Activated T-helper 1 cell treated with anti-CD3 and anti-CD28 coated beads, Interleukin-12 subunit alpha, Interleukin-12 subunit beta, Interleukin-2, Interleukin-4 antibody, amounts not matched to agents 30 ng/mL and 10 ng/mL and 1 ng/mL, durations not matched to agents 14 hours and 24 hours and 36 hours (primary cell): ENCODE data around the gene MAML2. TPM values are rescaled to one million over a fixed set of nuclear protein-coding genes. Genes with fewer than 3 reads are reported as not detected.
A peak's percentile ranks its signal among the peaks of the same experiment; 100 is the strongest.

Experiments
- DNase-seq: peaks from one replicate; pipeline ENCODE4 v3.0.0; 2021; ENCODE audit warnings: low spot score
- H3K27ac Mint-ChIP-seq: one replicate; pipeline ENCODE4 v1.8.0; 2021; ENCODE audit warnings: mild to moderate bottlenecking, mixed read lengths
- H3K27me3 Mint-ChIP-seq: one replicate; pipeline ENCODE4 v1.8.0; 2022; ENCODE audit warnings: mild to moderate bottlenecking, moderate library complexity, mixed read lengths; ENCODE audit not compliant: insufficient read depth
- H3K36me3 Mint-ChIP-seq: one replicate; pipeline ENCODE4 v1.8.0; 2021; ENCODE audit warnings: low read depth, mixed read lengths
- H3K4me1 Mint-ChIP-seq: one replicate; pipeline ENCODE4 v1.8.0; 2021; ENCODE audit warnings: low read depth, mixed read lengths
- H3K4me3 Mint-ChIP-seq: one replicate; pipeline ENCODE4 v1.8.0; 2021; ENCODE audit warnings: mild to moderate bottlenecking, moderate library complexity, mixed read lengths
- H3K9me3 Mint-ChIP-seq: one replicate; pipeline ENCODE4 v1.8.0; 2021; ENCODE audit warnings: mixed read lengths
- intact Hi-C: fragments of 100-400 bp; cut with micrococcal nuclease; formaldehyde crosslinking; loops from one replicate; pipeline ENCODE4 v1.15.1; 2024
- total RNA-seq: library from RNA; stranded (reverse); gene quantifications from 2 replicates; pipeline ENCODE4 v1.2.3, GENCODE V29; 2022

MAML2 gene
- total RNA-seq, 1 donor from 2014 or later, result 10.0 TPM

GRCh38 chr11:96246718-96247552, 96.1 kb downstream of the MAML2 start:
- peaks cover 64% of the 10 kb centered on the region for H3K4me1 Mint-ChIP-seq
- peak overlapping the region; percentile 57 for H3K4me3 Mint-ChIP-seq

GRCh38 chr11:96242971-96243647, 99.9 kb downstream of the MAML2 start:
- peak overlapping the region; percentile 79 for H3K4me3 Mint-ChIP-seq
- intact Hi-C loops, result loop anchor here (1.0 to 10.0 kb wide), 12 partner anchors 11 to 1158 kb away; partner anchors contain the start of genes CCDC82, ENDOD1, FAM76B and MAML2
- H3K27me3 Mint-ChIP-seq, result no peaks in the 10 kb centered on the region
- DNase-seq, result peak; percentile 78
- peaks cover 46% of the 10 kb centered on the region for H3K4me1 Mint-ChIP-seq
- peaks cover 2% of the 10 kb centered on the region for H3K36me3 Mint-ChIP-seq
- no peaks in the 10 kb centered on the region for H3K9me3 Mint-ChIP-seq
- peak overlapping the region; percentile 94 for H3K27ac Mint-ChIP-seq

More at GRCh38 chr11:96246718-96247552, 96.1 kb downstream of the MAML2 start:
- no peak for DNase-seq
- H3K36me3 Mint-ChIP-seq, result peaks cover 10% of the 10 kb centered on the region
- H3K9me3 Mint-ChIP-seq, result no peaks in the 10 kb centered on the region
- H3K27me3 Mint-ChIP-seq, result no peaks in the 10 kb centered on the region
- peak overlapping the region; percentile 57 for H3K27ac Mint-ChIP-seq
- intact Hi-C loops, result loop anchor here (10.0 kb wide), 3 partner anchors 322 to 1162 kb away; partner anchors contain the start of genes ENDOD1 and MTMR2

DNA sequence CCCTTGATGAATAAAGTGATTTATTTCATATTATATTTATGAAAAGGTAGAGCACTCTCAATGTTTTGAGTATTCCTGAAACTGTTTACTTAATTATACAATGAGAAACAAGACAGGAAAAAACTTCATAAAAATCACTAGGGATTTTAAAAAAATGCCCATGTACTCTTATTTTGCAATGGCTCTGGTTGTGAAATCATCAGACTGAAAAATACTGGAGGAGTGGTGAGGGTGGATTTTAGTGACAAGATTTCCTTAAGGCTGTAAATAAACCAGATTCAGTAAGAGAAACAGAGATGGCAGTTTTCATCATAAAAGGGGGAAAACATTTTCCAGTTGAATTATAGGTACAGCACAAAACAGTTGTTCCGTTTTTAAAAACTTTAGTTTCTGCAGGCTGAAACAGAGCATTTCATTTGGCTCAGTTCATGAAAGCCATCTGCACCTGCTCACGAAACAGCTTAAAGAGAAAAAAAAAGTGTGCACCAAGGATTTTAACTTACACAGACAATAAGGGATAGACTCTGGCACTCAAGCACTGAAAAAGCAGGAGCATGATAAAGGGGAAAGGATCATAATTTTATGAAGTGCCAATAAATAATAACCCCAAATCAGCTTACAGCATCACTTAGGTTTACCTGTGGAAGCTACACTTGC, 100.7 kb downstream of the MAML2 start:
- H3K36me3 Mint-ChIP-seq, result peaks cover 2% of the 10 kb centered on the region
- intact Hi-C loops, result loop anchor here (2.0 to 10.0 kb wide), 4 partner anchors 50 to 1158 kb away; partner anchors contain the start of genes ENDOD1 and MTMR2

GRCh38 chr11:96241331-96241841, 101.6 kb downstream of the MAML2 start:
- Mint-ChIP-seq H3K4me1 (peaks cover 31% of the 10 kb centered on the region), H3K36me3 (peaks cover 2% of the 10 kb centered on the region), H3K27me3 (no peaks in the 10 kb centered on the region), H3K27ac (peak overlapping the region; percentile 50), H3K9me3 (no peaks in the 10 kb centered on the region), H3K4me3 (no peak overlapping the region)
- DNase-seq, result no peak
- intact Hi-C loops, result loop anchor here (10.0 kb wide), 3 partner anchors 317 to 1157 kb away; partner anchors contain the start of genes ENDOD1 and MTMR2

More for the DNA sequence above, 100.7 kb downstream of the MAML2 start:
- no peaks in the 10 kb centered on the region for H3K9me3 Mint-ChIP-seq
- H3K4me3 Mint-ChIP-seq, result peak overlapping the region; percentile 5
- H3K27ac Mint-ChIP-seq, result peak overlapping the region; percentile 80
- DNase-seq, result no peak
- H3K4me1 Mint-ChIP-seq, result peaks cover 40% of the 10 kb centered on the region
- H3K27me3 Mint-ChIP-seq, result no peaks in the 10 kb centered on the region

GRCh38 chr11:96238563-96239135, 104.3 kb downstream of the MAML2 start:
- Mint-ChIP-seq H3K4me3 (no peak overlapping the region), H3K27ac (no peak overlapping the region), H3K27me3 (no peaks in the 10 kb centered on the region), H3K4me1 (peaks cover 22% of the 10 kb centered on the region), H3K9me3 (no peaks in the 10 kb centered on the region), H3K36me3 (peaks cover 4% of the 10 kb centered on the region)
- no peak for DNase-seq
- intact Hi-C loops, result loop anchor here (5.0 kb wide), 1 partner anchor 161 kb away; no protein-coding TSS in a partner anchor

DNA sequence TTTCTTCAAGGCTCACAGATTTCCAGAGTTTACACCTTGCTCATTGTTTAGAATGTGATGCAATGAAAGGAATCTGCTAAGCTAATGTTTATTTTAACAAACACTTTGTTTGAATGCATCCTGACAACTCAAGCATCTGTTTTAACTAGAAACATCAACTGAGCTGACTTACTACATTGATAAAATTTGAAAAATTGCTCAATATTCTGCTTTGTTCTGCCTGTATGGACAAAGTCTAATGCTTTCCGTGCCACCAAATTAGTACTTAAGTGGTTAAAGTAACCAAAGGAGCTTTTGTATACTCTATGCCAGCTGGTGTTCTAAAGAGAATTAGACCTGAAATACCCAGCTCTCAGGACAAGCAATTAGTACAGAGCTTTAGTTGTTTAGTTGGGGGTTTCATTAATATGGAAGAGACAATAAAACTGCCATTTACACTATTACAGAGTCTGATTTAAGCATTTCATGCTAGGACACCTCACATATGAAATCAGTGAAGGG, 105.2 kb downstream of the MAML2 start:
- Mint-ChIP-seq H3K4me3 (no peak overlapping the region), H3K27me3 (no peaks in the 10 kb centered on the region), H3K9me3 (no peaks in the 10 kb centered on the region), H3K36me3 (peaks cover 6% of the 10 kb centered on the region), H3K4me1 (peaks cover 20% of the 10 kb centered on the region), H3K27ac (no peak overlapping the region)
- intact Hi-C loops, result loop anchor here (5.0 kb wide), 1 partner anchor 161 kb away; no protein-coding TSS in a partner anchor
- no peak for DNase-seq

- no peaks in the 10 kb centered on the region for H3K9me3 Mint-ChIP-seq
- peaks cover 13% of the 10 kb centered on the region for H3K4me1 Mint-ChIP-seq
- peak; percentile 56 for DNase-seq
- peak overlapping the region; percentile 74 for H3K4me3 Mint-ChIP-seq
- H3K36me3 Mint-ChIP-seq, result peaks cover 9% of the 10 kb centered on the region
- H3K27ac Mint-ChIP-seq, result peak overlapping the region; percentile 93
- no peaks in the 10 kb centered on the region for H3K27me3 Mint-ChIP-seq
- intact Hi-C loops, result loop anchor here (1.0 to 5.0 kb wide), 10 partner anchors 19 to 223 kb away; partner anchors contain the start of gene MAML2
These were observed 107.2 kb downstream of the MAML2 start for GRCh38 chr11:96235751-96236150.

- intact Hi-C loops, result loop anchor here (1.0 to 5.0 kb wide), 9 partner anchors 23 to 222 kb away; partner anchors contain the start of gene MAML2
- Mint-ChIP-seq H3K36me3 (peaks cover 9% of the 10 kb centered on the region), H3K4me3 (peak overlapping the region; percentile 74), H3K9me3 (no peaks in the 10 kb centered on the region), H3K4me1 (peaks cover 19% of the 10 kb centered on the region), H3K27ac (peak overlapping the region; percentile 93), H3K27me3 (no peaks in the 10 kb centered on the region)
- DNase-seq, result no peak
These were observed 108.0 kb downstream of the MAML2 start for GRCh38 chr11:96234866-96235441.

DNA sequence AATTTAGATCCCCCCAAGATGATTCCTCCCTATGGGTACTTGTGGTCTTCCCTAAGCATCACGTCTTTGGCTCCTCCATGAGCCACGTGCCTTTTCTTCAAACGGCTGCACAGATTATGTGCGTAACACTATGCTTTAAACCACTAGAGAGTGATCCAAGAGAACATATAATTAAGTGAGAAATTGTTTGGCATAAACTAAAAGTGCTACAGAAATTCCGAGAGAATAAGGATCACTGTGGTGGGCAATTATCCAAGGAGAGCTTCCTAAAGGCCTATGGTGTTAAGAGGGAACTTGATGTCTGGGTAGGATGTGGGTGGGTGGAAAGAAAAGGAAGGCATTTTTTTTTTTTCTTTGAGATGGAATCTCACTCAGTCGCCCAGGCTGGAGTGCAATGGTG, 110.9 kb downstream of the MAML2 start:
- DNase-seq, result no peak
- peaks cover 38% of the 10 kb centered on the region for H3K4me1 Mint-ChIP-seq
- no peak overlapping the region for H3K4me3 Mint-ChIP-seq
- no peak overlapping the region for H3K27ac Mint-ChIP-seq
- intact Hi-C loops, result no loop called here
- H3K27me3 Mint-ChIP-seq, result no peaks in the 10 kb centered on the region
- H3K9me3 Mint-ChIP-seq, result no peaks in the 10 kb centered on the region
- H3K36me3 Mint-ChIP-seq, result peaks cover 15% of the 10 kb centered on the region

DNA sequence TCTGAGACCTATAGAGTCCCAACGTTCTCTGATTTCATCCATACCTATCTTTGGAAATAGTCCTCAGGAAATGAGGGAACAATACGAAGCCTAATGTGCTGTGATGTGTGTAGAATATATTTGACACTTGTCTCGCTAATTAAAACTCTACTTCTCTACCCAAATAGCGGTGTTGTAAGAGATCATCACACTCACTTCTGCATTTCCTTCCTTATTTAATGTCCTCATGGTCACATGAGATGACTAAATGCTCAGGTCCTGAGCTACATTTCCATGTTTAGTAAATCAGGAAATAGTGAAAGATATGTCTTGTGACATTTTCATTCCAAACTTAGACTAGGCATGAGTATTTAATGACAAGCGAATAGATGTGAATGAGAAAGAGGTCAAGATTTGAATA, 112.3 kb downstream of the MAML2 start:
- H3K27me3 Mint-ChIP-seq, result no peaks in the 10 kb centered on the region
- no peaks in the 10 kb centered on the region for H3K9me3 Mint-ChIP-seq
- intact Hi-C loops, result no loop called here
- H3K36me3 Mint-ChIP-seq, result peaks cover 15% of the 10 kb centered on the region
- H3K27ac Mint-ChIP-seq, result no peak overlapping the region
- DNase-seq, result no peak
- H3K4me3 Mint-ChIP-seq, result no peak overlapping the region
- H3K4me1 Mint-ChIP-seq, result peaks cover 38% of the 10 kb centered on the region

DNA sequence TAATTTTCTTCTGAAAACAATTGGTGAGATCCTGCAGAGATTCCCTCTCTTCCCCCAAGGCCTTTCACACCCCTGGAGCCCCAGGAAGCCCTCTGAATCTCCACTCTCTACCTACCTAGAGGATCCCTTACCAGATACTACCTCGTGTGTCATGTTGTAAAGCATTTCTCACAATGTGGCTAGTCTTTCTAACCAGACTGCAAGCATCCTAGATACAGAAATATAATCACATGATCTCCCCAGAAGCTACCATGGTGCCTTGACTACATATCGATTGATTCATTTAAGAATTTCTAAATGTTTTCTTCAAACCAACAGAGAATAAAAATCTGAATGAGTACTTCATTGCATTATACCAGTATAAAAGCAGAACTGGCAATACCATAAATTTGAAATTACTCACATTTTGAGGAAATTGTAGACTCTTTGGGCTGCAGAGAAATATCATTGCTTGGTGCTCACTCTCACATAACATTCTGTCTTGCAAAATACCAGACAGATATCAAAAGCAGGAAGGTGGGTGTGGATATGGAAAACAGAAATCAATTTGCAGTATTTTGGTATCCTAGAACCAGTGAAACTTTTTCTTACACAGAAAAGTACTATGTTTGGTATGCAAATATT, 113.5 kb downstream of the MAML2 start:
- H3K9me3 Mint-ChIP-seq, result no peaks in the 10 kb centered on the region
- no peak overlapping the region for H3K4me3 Mint-ChIP-seq
- peaks cover 47% of the 10 kb centered on the region for H3K4me1 Mint-ChIP-seq
- H3K36me3 Mint-ChIP-seq, result peaks cover 16% of the 10 kb centered on the region
- no peaks in the 10 kb centered on the region for H3K27me3 Mint-ChIP-seq
- H3K27ac Mint-ChIP-seq, result peak overlapping the region; percentile 65
- DNase-seq, result no peak
- intact Hi-C loops, result no loop called here
